Measurements from ENCODE around the gene RGP1. TPM values are rescaled to one million over a fixed set of nuclear protein-coding genes. Genes with fewer than 3 reads are reported as not detected.

The RGP1 gene
- total RNA-seq, 2 donors from 2014 or later, result 19.4 to 30.3 TPM

DNA sequence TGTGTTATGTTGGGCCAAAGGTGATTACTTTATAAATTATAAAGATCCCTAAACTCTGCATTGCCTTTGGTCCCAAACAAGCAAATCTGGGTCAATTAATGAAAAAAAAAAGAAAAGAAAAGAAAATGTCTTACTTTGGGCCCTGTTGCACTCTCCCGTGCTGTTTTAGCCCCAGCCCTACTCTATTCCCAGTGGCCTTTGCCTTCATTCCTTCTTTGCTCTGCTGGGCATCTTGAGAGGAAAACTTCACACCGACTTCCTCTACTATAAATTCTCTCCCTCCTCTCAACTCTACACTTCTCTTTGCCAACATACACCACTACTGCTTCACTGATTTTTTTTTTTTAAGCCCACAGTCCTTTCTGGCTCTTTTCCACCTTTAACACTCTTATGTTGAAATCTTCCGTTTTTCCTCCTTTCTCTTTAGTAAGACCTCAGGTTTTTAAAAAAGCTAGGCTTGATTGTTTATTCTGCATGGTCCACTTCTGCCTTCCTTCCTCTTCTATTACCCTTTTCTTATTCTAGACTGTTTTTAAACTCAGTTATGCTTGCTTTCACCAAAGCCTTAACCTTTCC, 9.5 kb downstream of the RGP1 start:
- intact Hi-C loops (cut with DNase I), result no loop called here
- no peaks in the 10 kb centered on the region for H3K36me3 ChIP-seq
- TF ChIP-seq POLR2AphosphoS5 (IDR thresholded peaks at IDR 0.05), result no peak
- TF ChIP-seq POLR2A (IDR thresholded peaks at IDR 0.05), result no peak
- TF ChIP-seq CTCF (IDR thresholded peaks at IDR 0.05), result no peak
- WGBS, result 36% methylated on average over 3 of the region's 3 CpGs
- no peak for DNase-seq (ENCODE audit: low spot score)
- H3K9me3 ChIP-seq, result no peaks in the 10 kb centered on the region
- no peaks in the 10 kb centered on the region for H3K4me1 ChIP-seq (replicated peaks)
- no peaks in the 10 kb centered on the region for H3K27me3 ChIP-seq (replicated peaks; ENCODE audit: insufficient read depth)
- H3K27ac ChIP-seq, result no peak overlapping the region
- H3K4me3 ChIP-seq, result no peak overlapping the region

- intact Hi-C loops (cut with DNase I), result no loop called here
- no peaks in the 10 kb centered on the region for H3K9me3 ChIP-seq
- 99% methylated on average over 4 of the region's 4 CpGs for WGBS
Measured at GRCh38 chr9:35759795-35760194, 10.7 kb downstream of the RGP1 start.

DNA sequence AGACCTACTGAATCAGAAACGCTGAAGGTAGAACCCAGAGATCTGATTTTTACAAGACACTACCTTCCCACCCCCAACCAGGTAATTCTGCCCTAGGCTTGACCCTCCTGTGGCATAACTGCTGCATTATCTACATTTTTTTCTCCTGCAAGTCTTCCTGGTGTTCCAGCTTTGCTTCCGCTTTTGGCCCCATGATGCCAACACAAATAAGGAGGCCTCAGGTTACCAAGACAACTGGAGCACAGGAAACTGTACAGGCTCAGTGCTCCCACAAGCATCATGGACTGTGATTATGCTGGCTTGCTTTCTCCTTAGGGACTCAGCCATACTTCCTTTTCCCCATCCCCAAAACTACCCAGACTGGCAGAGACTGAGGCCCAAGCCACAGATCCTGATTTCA, 11.6 kb downstream of the RGP1 start:
- DNase-seq (ENCODE audit: low spot score), result no peak
- Histone ChIP-seq H3K27ac (no peak overlapping the region), H3K4me3 (no peak overlapping the region), H3K4me1 (replicated peaks) (no peaks in the 10 kb centered on the region), H3K9me3 (no peaks in the 10 kb centered on the region), H3K36me3 (no peaks in the 10 kb centered on the region), H3K27me3 (replicated peaks; ENCODE audit: insufficient read depth) (no peaks in the 10 kb centered on the region)
- 48% methylated on average over 2 of the region's 2 CpGs for WGBS
- TF ChIP-seq POLR2A (IDR thresholded peaks at IDR 0.05), result no peak
- peak; percentile 13 for TF ChIP-seq POLR2AphosphoS5 (IDR thresholded peaks at IDR 0.05)
- intact Hi-C loops (cut with DNase I), result no loop called here

More at GRCh38 chr9:35759795-35760194, 10.7 kb downstream of the RGP1 start:
- Histone ChIP-seq H3K27me3 (replicated peaks; ENCODE audit: insufficient read depth) (no peaks in the 10 kb centered on the region), H3K4me3 (no peak overlapping the region), H3K4me1 (replicated peaks) (no peaks in the 10 kb centered on the region), H3K27ac (no peak overlapping the region), H3K36me3 (no peaks in the 10 kb centered on the region)
- TF ChIP-seq POLR2A (IDR thresholded peaks at IDR 0.05) (no peak), POLR2AphosphoS5 (IDR thresholded peaks at IDR 0.05) (no peak), CTCF (IDR thresholded peaks at IDR 0.05) (no peak)
- DNase-seq (ENCODE audit: low spot score), result no peak

GRCh38 chr9:35763181-35763580, 14.1 kb downstream of the RGP1 start:
- Histone ChIP-seq H3K9me3 (no peaks in the 10 kb centered on the region), H3K36me3 (no peaks in the 10 kb centered on the region), H3K27ac (no peak overlapping the region), H3K4me1 (replicated peaks) (no peaks in the 10 kb centered on the region), H3K4me3 (no peak overlapping the region), H3K27me3 (replicated peaks; ENCODE audit: insufficient read depth) (no peaks in the 10 kb centered on the region)
- 66% methylated on average over 2 of the region's 2 CpGs for WGBS
- intact Hi-C loops (cut with DNase I), result no loop called here
- no peak for DNase-seq (ENCODE audit: low spot score)
- TF ChIP-seq POLR2A (IDR thresholded peaks at IDR 0.05) (no peak), CTCF (IDR thresholded peaks at IDR 0.05) (no peak), POLR2AphosphoS5 (IDR thresholded peaks at IDR 0.05) (no peak)

- Histone ChIP-seq H3K27me3 (replicated peaks; ENCODE audit: insufficient read depth) (no peaks in the 10 kb centered on the region), H3K4me3 (no peak overlapping the region), H3K4me1 (replicated peaks) (no peaks in the 10 kb centered on the region), H3K27ac (no peak overlapping the region), H3K36me3 (no peaks in the 10 kb centered on the region), H3K9me3 (no peaks in the 10 kb centered on the region)
- intact Hi-C loops (cut with DNase I), result no loop called here
- TF ChIP-seq POLR2A (IDR thresholded peaks at IDR 0.05) (no peak), CTCF (IDR thresholded peaks at IDR 0.05) (no peak), POLR2AphosphoS5 (IDR thresholded peaks at IDR 0.05) (no peak)
- DNase-seq (ENCODE audit: low spot score), result no peak
- 88% methylated on average over 1 of the region's 1 CpG for WGBS
Measured at GRCh38 chr9:35763803-35764202, 14.7 kb downstream of the RGP1 start.

Data from prostate gland (tissue), 2 donors.